ENCODE results near the gene OR2AE1.

The OR2AE1 gene

DNA sequence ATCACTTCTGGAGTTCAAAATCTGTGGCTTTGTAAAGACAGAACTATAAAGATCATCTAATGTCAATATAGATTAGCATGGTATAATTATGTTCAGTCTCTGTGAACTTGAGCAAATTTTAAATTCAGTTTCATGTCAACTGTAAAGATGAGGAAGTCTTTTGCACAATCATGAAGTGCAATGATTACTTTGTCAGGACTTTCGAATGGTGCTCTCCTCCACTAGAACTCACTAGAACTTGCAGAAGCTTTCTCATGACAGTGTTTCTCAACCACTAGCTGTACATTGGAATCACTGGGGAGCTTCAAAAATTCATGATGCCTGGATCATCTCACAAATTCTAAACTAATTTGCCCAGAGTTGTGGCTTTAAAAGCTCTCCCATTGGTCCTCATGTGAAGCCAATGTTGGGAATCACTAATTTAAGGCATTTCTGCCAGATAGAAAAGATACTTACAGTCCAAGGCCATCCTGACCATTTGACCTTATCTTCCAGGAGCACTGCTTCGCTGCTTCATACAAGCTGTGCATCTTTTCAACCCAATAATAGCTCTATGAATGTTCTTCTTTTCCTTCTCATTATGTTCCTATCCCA, 12.9 kb downstream of the OR2AE1 start:
- in situ Hi-C loops (cut with HindIII; ENCODE audit: low sequenced_read_pairs), result no loop called here

DNA sequence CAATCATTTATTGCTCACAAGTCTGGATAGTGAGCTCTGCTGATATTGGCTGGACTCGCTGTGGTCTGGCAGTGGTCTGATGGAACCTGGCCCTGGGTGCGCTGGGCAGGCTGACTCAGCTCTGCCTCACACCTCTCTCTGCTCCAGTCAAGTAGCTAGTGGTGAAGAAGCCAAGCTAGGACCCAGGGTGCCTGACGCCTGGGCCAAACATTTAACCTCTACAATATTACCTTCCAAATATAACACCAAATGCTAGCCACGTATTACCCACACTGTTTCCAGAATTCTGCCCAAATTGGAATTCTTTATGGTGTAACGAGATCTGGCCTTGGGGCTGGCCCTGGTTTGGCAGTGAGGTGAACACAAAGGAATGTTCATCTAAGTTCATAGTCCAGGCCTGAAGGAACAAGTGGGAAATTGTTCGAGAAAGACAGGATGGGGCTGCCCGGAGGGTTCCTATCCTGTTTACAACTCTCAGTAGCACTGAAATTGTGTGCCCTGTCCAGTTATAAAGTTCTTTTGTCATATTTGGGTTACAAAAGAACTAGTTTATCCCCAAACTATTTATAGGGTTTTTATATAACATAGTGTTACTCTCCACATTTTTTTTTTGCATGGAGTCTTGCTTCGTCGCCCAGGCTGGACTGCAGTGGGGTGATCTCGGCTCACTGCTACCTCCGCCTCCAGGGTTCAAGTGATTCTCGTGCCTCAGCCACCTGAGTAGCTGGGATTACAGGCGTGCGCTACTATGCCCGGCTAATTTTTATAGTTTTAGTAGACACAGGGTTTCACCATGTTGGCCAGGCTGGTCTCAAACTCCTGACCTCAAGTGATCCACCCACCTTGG, 16.3 kb downstream of the OR2AE1 start:
- in situ Hi-C loops (cut with HindIII; ENCODE audit: low sequenced_read_pairs), result no loop called here

DNA sequence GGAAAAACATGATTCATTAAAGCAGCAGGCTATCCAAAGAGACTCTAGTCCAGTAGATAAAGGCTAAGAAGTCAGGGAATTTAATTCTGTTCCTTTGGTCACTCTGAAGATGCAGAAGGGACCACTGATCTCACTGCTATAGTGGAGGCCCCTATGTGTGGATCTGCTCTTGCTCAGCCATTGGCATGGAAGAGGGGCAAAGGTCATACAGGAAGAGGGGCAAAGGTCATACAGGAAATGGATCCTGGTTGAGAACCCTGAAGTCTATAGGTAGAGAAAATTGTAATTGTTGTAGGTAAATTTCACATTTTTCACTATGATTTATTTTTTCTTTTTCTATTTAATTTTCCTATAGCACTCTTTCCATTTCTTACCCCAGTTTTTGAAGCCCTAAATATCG, 21.6 kb downstream of the OR2AE1 start:
- in situ Hi-C loops (cut with HindIII; ENCODE audit: low sequenced_read_pairs), result no loop called here

GRCh38 chr7:99848420-99849216, 28.2 kb downstream of the OR2AE1 start:
- in situ Hi-C loops (cut with HindIII; ENCODE audit: low sequenced_read_pairs), result loop anchor here (5.0 kb wide), 1 partner anchor 34 kb away; no protein-coding TSS in a partner anchor

GRCh38 chr7:99844328-99844727, 32.5 kb downstream of the OR2AE1 start:
- in situ Hi-C loops (cut with HindIII; ENCODE audit: low sequenced_read_pairs), result no loop called here

DNA sequence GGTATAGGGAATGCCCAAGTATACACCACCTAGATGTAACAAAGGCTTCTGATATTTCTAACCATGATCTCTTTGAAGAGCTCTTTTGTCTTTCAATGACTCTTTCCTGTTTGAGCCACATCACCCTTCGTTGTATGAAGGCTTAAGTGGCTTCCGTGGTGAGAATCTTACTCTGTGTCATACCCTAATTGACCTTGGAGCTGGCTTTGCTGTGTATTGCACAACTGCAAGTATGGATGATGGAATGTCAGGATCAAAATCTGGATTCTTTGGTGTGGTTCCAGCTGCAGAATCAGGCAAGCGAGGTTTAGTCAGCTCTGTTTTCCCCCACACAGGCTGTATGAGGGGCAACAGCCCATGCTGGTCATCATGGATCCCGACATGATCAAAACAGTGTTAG, 33.0 kb downstream of the OR2AE1 start:
- in situ Hi-C loops (cut with HindIII; ENCODE audit: low sequenced_read_pairs), result no loop called here

DNA sequence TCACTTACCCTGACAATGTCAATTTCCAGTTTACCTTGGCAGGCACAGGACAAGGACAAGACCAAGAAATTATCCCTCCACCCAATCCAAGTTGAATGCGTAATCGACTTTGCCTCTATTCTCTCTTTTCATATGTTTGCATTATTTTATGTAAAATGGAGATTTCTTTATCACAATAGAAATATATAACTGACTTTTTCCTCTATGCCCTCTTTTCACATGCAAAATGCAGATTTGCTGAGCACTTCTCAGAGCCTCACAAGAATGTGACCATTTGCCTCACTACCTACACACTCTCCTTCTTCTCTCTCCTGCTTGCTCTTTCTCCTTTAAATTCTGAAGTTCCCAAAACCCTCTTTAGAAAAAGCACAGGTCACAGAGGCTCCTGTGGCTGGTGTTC, 33.9 kb downstream of the OR2AE1 start:
- in situ Hi-C loops (cut with HindIII; ENCODE audit: low sequenced_read_pairs), result no loop called here

- in situ Hi-C loops (cut with HindIII; ENCODE audit: low sequenced_read_pairs), result no loop called here
These were observed 36.5 kb downstream of the OR2AE1 start for GRCh38 chr7:99840136-99840869.

GRCh38 chr7:99839287-99840021, 37.4 kb downstream of the OR2AE1 start:
- in situ Hi-C loops (cut with HindIII; ENCODE audit: low sequenced_read_pairs), result no loop called here

DNA sequence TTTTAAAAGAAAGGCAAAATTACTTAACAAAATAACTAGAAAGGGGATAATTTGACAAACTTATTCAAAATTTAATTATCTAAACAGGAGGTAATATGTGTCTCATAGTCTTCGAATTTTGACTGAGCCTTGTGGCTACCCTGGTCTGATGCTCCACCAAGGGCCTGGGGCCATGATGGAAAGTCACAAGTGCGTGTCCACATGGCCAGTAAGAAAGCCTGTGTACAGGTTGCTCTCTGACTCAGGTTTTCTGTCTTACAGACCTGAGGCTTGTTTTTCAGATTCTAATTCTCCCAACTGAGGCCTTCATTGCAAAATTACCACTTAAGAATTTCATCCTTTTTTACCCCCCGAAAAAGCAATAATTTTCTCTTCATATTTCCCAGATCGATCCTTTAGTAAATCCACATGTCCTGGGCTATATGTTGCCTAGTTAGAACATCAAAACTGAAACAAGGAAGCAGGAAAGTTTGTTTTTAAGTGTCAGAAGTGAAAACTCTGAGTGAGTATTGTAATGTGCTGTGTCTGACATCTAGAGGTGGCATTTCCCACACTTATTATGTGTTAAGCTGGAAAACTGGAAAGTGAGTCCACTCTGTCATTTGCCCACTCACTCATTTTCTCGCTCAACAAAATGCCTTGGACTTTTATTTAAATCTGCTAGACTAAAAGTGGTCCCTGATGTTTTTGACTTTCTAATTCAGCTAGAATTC, 39.0 kb downstream of the OR2AE1 start:
- in situ Hi-C loops (cut with HindIII; ENCODE audit: low sequenced_read_pairs), result no loop called here

- in situ Hi-C loops (cut with HindIII; ENCODE audit: low sequenced_read_pairs), result no loop called here
These were observed 41.6 kb downstream of the OR2AE1 start for GRCh38 chr7:99835189-99835588.

DNA sequence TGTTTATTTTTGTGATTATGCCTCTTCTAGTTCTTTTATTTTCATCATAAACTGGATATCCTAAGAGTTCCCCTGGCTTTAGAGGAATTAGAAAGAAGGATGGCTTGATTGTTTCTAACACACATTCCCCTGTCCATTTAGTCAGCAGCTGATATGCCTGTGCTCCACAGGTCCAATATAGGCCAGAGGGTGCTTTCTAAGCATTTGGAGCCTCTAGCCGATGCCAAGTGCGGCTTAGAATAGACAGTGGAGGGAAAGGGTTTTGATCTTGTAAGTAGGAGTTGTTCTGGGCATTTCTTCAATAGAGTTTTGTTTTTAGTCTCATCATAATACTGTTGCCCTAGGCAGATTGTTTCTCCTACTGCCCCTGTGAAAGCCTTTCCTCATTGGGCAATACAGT, 42.5 kb downstream of the OR2AE1 start:
- in situ Hi-C loops (cut with HindIII; ENCODE audit: low sequenced_read_pairs), result no loop called here

GRCh38 chr7:99833289-99833877, 43.5 kb downstream of the OR2AE1 start:
- in situ Hi-C loops (cut with HindIII; ENCODE audit: low sequenced_read_pairs), result no loop called here

GRCh38 chr7:99831595-99831994, 45.2 kb downstream of the OR2AE1 start:
- in situ Hi-C loops (cut with HindIII; ENCODE audit: low sequenced_read_pairs), result no loop called here

DNA sequence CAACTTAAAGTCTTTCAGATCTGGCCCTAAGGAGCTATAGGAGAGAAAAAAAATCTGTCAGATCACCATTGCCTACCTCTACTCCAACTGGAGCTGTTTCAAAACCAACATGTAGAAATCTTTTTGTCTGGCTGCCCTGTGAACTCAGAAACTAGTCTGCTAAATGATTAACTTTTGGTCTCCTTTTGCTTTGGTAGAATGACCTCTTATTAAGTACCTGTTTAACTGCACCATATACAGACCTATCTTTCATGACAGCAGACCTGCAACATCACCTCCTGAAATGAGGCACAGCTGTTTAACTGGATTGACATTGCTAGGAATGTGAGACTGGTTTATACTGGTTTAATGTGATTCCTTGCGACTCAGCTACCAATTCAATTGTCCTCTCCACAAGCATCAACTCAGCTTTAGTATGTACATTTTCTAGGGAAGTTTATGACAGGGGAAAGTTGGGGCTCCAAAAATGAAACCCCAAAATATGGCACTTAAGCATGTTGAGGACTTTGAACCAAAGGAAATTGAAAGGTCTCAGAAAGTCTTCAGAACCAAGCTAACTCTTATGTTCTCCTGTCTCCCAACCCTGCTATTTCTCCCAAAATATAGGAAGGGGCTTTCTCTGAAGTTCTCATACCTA, 47.2 kb downstream of the OR2AE1 start:
- in situ Hi-C loops (cut with HindIII; ENCODE audit: low sequenced_read_pairs), result no loop called here

DNA sequence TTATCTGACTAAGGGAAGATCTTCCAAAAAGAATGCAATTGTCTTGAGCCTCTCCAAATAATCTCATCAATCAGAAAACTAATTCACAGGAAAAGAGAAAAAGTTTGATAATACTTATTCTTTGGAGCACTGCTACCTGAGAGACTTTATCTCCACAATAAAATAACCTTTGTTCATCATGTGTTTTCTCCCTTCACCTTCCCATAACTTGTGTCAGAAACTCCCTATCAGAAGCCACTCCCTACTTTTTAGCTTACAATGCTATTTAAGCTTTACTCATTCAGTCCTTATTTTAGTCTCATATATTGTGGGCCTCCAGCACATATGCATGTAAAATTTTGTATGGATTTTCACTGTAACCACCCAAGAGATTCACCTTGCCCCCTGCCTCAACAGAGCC, 48.0 kb downstream of the OR2AE1 start:
- in situ Hi-C loops (cut with HindIII; ENCODE audit: low sequenced_read_pairs), result no loop called here

- in situ Hi-C loops (cut with HindIII; ENCODE audit: low sequenced_read_pairs), result no loop called here
These were observed 49.6 kb downstream of the OR2AE1 start for GRCh38 chr7:99827040-99827778.
